Epithelial cell of proximal tubule (primary cell): ENCODE results near the gene CERS6. TPM values are rescaled to one million over a fixed set of nuclear protein-coding genes. Genes with fewer than 3 reads are reported as not detected.

Experiments used
- DNase-seq: peaks from one replicate; pipeline ENCODE4 v3.0.0-alpha.2; 2011; ENCODE audit warnings: low read depth
- H3K4me3 ChIP-seq: 2 replicates; pipeline ENCODE4 v1.5.1; 2011; ENCODE audit warnings: low read depth, mild to moderate bottlenecking, low read length
- total RNA-seq: library from RNA; depleted of rRNA; stranded (reverse); fragments of >200 nt; gene quantifications from 2 replicates; pipeline ENCODE4 v1.2.3, GENCODE V29; 2015
- TF ChIP-seq, protein P1 (sequence below): conservative IDR thresholded peaks from 2 replicates; pipeline ENCODE4 v1.5.1; 2012; ENCODE audit warnings: low read depth, mild to moderate bottlenecking, low read length

CERS6 gene
- total RNA-seq, 1 donor from 2014 or later, result 11.6 TPM

DNA sequence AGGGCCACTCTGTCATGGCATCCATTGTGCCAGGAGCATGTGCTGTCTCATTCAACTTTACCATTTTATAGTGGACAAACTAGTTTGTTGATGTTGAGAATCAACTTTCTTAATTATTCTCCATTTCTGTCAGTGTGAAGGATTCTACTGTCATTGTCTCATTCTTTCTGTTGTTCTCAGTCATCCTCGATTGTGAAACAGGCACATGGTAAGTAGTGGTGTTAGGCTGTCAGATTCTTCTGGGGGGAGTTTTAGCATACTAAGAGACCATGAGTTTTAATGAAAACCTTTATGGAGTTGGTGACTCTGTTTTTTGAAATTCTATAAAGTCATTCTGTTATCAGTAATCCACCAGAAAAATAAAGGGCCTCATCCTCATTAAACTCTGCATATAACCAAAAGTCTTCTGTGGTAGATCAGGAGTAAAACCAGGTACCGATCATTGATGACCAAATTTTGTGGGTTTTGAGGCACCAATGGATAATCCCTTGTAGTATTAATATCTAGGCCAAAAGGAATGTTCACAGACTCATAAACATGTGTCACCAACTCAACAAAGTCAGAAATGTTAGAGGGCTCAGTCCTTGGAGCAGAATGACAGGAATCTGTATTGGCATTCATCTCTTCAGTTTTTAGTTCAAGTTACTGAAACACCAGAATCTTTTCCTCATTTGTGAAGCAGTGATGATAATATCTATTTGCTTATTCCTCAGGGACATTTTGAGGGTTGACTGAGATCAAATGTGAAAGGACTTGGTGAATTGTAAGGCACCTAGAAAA, 73.2 kb downstream of the CERS6 start:
- DNase-seq, result no peak
- no peak overlapping the region for H3K4me3 ChIP-seq
- TF ChIP-seq, protein P1, sequence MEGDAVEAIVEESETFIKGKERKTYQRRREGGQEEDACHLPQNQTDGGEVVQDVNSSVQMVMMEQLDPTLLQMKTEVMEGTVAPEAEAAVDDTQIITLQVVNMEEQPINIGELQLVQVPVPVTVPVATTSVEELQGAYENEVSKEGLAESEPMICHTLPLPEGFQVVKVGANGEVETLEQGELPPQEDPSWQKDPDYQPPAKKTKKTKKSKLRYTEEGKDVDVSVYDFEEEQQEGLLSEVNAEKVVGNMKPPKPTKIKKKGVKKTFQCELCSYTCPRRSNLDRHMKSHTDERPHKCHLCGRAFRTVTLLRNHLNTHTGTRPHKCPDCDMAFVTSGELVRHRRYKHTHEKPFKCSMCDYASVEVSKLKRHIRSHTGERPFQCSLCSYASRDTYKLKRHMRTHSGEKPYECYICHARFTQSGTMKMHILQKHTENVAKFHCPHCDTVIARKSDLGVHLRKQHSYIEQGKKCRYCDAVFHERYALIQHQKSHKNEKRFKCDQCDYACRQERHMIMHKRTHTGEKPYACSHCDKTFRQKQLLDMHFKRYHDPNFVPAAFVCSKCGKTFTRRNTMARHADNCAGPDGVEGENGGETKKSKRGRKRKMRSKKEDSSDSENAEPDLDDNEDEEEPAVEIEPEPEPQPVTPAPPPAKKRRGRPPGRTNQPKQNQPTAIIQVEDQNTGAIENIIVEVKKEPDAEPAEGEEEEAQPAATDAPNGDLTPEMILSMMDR, result no peak

DNA sequence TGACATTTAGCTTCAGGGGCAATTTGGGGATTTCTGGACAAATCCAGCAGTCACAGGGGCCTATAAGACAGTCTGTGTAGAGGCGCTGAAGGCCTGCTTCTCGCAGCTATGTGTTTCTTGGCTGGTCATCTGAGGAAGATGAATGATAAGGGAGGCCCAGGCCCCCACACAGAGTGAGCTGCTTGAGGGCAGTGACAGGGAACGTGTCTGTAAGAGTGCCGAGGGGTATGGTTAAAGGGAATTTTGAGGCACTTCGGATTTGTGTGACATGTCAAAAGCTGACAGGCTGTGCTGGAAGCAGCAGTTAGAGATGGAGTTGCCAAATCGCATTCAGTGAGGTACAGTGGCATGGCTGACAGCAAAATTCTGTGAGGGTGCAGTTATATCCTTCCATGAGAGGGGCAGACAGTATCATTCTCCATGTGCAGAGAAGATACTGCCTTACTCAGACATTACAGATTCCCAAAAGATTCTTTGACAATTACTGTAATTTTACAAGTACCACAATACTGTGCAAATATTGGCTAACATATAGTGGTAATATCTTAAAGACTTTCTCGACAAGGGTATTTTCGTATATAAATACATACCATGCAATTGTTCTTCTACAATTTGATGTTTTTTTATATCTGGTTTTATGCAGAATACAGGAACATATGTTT, 74.0 kb downstream of the CERS6 start:
- TF ChIP-seq, protein P1, result no peak
- no peak overlapping the region for H3K4me3 ChIP-seq
- DNase-seq, result no peak

DNA sequence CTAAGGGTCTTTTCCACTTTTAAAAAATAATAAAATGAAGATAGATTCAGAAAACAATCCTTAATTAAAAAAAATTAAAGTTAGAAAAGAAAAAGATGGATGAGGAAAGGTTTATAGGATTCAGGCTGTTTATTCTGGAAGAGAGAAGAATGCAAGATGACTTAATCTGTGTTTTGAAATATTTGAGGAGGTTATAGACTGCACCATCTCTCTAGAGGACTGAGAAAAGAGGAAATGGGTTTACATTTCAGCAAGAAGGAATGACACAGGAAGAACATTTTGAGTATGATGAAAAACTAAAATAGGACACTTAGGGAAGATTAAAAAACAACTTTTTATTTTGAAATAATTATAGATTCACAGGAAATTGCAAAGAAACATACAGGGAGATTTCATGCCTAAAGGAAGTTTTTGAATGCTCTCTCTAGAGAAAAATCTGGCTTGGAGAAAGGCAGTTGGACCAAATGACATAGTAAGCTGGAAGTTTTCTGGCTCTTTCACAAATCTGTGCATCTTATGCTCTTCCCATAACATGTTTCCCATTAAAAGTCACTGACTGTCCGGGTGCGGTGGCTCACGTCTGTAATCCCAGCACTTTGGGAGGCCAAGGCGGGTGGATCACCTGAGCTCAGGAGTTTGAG, 75.0 kb downstream of the CERS6 start:
- TF ChIP-seq, protein P1, result no peak
- DNase-seq, result no peak
- no peak overlapping the region for H3K4me3 ChIP-seq

DNA sequence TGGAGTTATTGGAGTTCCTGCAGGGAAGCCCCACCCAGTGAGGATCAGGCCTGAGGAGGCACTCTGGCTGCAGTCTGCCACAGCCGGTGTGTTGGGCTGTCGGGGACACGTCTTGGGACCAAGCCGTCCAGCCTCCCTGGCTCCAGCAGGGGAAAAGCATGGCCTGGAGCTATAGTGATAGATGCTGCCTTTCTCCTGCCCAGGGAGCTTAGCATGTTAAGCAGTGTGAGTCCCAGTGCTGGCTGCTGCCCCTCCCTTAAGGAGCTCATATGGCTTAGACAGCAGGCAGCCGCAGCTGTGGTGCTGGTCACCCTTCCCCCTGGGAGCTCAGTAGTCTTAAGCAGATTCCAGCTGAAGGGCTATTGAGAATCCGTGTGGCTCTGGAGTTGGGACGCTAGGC, 78.9 kb downstream of the CERS6 start:
- H3K4me3 ChIP-seq, result no peak overlapping the region
- TF ChIP-seq, protein P1, result no peak
- DNase-seq, result no peak

DNA sequence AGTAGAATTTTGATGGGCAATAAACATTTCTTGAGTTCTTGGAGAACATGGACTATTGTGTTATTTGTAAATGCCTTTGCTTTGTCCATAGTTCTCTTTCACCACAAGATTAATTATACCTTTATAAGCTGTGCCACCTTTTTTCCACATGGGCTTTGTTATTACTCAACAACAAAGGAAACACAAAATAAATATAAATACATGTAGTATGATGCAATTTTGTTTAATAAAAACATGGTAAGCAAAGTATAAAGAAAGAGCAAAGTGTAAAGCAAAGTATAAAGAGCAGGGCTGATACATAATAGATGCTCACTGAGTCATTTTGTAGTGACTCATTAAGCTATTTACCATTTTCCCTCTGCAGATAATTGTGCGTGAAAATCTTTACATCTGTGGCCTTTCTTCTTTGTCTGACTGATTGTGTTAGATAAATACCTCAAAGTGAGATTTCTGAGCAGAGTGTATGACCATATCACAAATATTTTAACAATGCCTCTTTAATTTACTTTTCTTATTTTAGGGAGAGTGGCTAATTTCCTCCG, 80.9 kb downstream of the CERS6 start:
- TF ChIP-seq, protein P1, result no peak
- DNase-seq, result no peak
- no peak overlapping the region for H3K4me3 ChIP-seq

DNA sequence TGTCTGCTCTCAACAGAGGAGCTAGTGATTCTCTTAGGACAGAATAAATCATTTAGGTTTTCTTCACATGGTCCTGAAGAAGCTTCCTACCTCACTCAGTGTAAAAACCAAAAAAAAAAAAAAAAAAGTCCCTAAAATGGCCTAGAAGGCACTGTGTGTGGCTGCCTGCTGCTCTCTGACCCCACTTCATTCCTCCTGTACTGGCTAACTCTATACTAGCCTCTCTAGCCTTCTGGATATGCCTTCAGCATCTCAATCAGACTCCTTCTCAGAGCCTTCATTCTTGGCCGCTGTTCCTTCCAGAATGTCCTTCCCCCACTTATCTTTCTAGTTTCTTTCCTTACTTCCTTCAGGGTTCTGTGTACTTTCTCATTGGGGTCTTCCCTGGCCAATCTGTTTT, 82.1 kb downstream of the CERS6 start:
- H3K4me3 ChIP-seq, result no peak overlapping the region
- no peak for DNase-seq
- TF ChIP-seq, protein P1, result no peak
